HG03045 (cell line): ENCODE results near the gene NELFB.

Experiments
- ATAC-seq: cut with Tn5 transposase; IDR thresholded peaks from one replicate; pipeline ENCODE4 v1.9.1; 2021; ENCODE audit warnings: mild to moderate bottlenecking, moderate library complexity; ENCODE audit not compliant: unreplicated experiment

The NELFB gene

GRCh38 chr9:137279741-137280473 is 24.8 kb downstream of the NELFB start:
- ATAC-seq, result no peak

- no peak for ATAC-seq
Measured at GRCh38 chr9:137280474-137281344, 25.6 kb downstream of the NELFB start.

DNA sequence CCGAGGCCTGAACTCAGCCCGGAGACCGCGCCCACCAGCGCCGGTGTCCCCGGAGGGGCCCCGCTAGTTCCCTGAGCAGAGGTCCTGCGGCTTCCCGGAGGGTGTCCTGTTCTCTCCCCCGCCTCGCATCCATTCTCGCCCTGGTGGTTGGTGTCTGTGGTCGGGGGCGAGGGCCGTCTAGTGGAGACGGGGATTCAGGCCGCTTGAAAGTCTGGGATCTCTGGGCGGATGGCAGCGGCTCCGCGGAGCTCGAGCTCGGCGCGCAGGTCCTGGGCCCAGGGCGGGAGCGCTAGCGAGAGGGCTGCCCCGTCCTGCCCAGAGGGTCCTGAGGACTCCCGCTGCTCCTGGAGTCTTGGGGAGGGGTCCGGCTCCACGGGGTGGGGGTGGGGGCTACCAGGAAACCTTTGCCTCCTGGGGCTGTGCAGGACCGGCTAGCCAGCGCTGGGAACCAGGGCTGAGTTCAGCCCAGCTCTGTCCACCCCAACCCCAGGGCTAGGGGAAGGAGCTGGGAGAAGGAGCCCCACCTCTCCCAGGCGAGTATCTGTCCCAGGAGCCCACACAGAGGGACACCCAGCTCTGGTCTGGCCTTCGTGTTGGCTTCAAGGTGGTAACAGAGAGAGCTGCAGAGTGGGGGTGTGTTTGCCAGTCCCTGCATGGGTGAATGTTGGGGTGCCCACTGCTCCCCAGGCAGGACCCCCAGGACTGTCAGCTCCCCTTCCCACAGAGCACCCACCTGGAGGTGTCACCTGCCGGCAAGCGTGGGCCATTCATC is 26.4 kb downstream of the NELFB start:
- no peak for ATAC-seq

DNA sequence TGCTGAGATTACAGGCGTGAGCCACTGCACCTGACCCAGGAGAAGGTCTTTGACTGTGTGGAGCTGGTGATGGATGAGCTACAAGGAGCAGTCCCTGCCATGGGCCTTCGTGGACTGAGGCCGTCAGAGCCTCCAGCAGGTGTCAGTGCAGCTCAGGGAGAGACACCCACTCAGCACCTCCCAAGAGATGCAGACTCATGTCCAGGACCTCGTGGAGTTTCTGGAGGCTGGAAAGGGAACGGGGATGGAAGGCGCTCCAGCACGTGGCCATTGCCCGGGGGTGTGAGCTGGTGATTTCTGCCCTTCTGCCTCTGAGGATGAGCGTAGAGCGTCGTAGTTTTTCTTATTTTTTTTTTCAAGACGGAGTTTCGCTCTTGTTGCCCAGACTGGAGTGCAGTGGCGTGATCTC is 31.9 kb downstream of the NELFB start:
- no peak for ATAC-seq

GRCh38 chr9:137293094-137293481 is 38.0 kb downstream of the NELFB start:
- no peak for ATAC-seq

DNA sequence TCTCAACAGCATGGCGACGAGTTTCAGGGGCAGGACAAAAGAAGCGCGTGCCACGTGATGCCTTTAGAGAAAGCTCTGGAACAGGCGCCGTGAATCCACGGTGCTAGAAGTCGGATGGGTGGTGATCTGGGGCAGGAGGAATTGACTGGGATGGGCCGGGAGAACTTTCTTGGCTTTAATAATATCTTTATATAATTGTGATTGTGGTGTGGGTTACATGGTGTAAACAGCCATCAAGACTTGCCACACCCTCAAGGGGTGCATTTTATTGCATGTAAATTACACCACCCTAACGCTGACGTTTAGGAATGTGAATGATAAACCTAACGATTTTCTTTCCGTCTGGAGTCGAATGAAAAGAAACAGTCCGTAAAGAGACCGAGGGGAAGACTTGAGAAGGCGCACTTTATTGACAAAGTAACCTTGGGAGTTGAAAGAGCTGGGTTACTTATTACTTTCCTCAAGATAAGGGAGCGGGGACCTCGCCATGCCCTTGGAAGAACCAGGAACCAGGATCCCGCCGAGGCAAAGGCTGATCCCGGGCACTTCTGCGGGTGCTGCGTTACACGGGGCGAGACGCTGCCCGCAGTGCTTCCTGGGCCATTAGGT is 38.5 kb downstream of the NELFB start:
- no peak for ATAC-seq

DNA sequence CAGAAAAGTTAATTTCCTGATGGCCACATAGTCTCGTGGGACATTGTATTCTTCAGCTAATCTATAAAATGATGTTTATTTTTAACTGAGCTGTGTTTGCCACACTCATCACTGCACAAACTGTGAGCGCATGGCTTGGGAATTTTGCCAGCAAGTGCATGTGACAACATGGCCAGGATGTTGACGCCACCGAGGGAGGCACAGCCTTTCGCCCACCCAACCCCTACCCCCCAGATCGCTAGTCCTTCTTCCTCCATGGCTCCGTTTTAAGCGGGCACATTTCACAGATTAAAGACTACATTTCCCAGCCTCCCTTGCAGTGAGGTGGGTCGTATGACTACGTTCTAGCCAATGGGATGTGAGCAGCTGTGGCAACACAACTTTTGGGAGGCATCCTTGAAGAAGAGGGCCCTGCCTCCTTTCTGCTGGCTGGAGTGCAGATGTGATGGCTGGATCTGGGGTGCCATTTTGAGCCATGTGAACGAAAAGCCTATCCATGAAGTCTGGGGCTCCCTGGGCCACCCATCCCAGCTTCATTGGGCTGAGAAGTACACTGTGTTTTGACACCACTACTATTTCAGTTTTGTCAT is 39.1 kb downstream of the NELFB start:
- ATAC-seq, result no peak

DNA sequence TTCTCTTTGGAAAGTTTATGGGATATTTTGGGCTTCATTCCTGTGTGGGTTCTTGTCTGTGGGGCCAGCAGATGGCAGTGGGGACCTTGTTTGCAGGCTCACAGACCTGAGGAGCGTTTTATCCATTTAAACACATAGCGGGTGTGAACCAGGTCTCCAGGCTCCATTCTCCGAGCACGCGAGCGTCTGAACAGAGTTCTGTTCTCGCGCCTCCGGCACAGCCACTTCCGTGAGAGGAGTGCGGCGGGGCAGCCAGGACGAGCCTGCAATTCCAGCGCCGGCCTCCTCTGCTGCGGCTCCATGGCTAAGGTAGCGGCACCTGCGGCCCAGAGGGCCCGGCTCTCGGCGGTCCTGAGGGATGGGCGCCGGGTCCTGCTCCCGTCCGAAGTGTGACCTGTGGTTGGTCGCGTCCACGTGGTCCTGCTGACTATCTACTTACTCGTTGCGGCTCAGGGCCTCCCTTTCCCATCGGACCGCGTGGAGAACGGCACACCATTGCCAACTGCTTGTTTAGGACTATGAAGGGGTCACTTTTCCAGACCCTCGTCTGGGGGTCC is 39.6 kb downstream of the NELFB start:
- no peak for ATAC-seq

DNA sequence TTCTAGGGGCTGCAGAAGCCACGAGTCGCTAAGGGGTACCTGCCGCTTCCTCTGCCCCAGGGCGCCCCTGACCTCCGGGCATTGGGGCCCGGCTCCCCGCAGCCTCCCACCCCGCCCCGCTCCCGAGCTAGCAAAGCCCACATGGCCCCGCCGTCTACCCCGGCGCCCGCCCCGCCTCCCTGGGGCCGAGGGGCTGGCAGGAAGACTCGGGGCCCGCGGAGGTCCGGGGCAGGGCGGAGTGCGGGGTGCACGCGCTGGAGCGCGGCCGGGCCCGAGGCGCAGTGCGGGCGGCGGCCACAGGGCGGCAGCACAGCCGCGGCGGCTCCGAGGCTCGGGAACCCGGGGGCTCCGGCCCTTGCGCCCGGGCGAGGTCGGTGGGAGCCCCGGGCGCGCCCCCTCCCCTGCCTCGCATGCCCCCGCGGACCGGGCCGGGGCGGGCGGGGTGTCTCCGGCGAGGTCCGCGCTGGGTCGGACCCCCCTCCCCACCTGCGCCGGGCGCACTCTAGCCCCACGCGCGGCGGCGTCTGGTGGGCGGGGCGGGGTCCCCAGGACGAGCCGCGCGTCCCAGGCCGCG is 40.2 kb downstream of the NELFB start:
- no peak for ATAC-seq

DNA sequence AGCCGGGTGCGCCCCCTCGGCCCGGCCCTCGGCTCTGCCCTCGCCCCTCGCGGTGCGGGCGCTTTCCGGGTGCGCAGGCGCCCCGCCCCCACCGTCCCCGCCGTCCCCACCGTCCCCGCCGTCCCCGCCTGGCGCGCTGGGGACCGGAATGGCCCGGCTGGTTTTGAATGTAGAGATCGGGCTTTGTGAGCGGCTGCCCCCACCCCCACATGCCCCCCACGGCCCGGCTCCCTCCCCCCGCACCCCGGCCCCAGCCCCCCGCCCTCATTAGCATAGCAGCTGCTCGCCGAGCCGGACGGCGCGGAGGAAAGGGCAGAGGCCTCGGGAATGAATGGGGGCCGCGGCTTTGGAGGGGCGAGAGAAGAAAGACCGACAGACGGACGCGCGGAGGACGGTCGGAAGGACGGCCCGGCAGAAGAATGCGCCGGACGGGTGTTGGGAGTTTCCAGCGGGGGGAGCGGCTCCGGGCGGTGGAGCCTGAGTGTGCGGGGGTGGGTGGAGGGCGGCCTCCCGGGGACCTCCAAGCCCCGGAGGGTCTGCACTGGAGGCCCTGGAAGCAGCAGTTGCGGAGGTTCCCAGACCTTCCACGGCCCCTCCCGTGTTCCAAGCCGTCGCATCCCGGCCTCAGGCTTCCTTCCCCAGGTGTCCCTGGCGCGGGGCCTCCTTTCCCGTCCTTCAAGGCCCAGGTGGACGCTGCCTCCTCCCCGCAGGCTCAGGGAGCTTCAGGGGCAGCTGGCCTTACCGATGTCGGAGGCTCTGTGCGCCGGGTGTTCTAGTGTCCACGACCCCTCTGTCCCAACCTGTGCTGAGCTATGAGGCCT is 40.9 kb downstream of the NELFB start:
- no peak for ATAC-seq

DNA sequence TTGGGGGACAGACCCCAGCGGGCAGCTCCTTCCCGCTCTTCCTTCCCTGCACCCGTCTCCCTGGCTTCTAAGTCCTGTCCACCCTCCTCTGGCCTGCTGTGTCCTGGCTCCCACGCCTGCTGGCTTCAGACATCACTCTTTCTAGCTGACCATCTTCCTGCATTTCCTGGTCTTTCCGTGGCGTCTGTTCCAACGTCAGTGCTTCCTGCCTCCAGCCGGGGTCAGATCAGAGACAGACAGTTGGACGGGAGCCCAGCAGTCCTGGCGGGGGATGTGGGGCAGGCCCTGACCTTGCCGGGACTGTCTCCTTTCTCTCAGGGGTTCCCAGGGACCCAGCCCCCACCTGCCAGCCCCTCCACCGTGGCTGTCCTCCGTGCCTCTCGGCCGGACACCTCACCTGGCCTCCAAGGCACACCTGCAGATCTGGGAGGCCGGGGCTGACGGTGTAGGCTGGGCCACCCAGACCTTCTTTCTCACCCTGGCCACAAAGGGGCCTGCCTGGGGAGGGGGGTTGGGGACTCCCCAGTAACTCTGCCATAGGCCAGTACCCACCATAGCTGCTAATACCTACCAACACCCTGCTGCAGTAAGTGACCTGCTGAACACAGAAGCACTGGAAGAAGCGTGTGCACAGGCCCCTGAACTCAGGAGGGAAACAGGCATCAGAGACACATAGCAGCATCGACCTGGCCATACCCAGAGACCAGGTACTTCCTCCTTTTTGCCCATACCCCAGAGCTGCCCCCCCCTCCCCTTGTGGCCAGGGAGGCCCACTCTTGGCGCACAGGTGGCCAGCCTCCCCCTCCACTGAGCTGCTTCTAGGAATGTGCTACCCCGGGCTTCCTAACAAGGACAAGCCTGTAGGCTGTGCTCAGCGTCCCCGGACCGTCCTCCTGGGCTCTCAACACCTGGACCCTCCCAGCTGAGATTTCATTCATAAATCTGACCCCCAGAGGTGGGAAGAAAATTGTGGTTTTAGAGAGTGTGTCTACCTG is 41.8 kb downstream of the NELFB start:
- no peak for ATAC-seq

- ATAC-seq, result no peak
Measured at GRCh38 chr9:137297966-137298365, 42.8 kb downstream of the NELFB start.

- no peak for ATAC-seq
Measured at GRCh38 chr9:137298401-137299202, 43.5 kb downstream of the NELFB start.

- no peak for ATAC-seq
Measured at GRCh38 chr9:137299203-137299565, 44.1 kb downstream of the NELFB start.

DNA sequence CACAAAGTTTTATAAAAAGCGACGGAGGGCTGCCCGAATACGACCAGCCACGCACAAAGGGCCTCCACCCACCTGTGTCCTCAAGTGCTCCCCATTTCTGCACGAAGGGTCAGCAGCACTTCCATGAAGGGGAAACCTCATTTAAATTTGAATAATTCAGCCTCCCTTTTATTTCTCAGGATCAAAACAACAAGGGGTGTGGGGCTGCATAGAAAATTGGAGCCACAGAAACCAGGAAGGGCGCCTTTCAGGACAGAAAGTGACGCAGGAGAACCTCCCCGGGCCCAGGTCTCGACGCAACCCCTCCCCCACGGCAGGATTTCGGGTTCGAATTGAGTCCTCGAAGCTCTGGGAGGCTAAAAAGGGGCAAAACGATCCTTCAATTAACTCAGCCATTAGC is 44.8 kb downstream of the NELFB start:
- ATAC-seq, result no peak

DNA sequence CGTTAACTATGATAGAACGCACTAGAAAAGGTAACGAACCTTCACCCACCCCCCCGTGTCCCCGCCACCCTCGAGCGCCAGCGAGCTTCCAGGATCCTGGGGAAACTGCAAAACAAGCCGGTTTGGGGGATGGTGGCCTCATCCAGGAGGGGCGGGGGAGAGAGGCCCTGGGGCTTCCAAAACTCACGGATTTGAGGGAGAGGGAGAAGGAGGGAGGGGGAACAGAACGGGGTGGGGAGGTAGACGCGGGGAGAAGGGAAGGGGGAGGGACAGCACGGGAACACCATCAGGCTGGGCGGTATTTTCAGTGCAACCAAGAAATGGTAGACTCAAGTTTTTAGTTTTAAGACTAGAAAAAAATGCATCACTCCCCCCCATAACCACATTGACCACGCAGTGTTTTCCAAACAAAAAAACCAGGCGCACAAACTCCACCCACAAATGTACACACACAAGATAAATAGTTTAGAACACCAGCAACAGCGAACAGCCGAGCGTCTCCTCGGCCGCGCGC is 45.5 kb downstream of the NELFB start:
- no peak for ATAC-seq
